PC-9 (cell line): Measurements from ENCODE around the gene NFAM1.

Source experiments
- CTCF ChIP-seq: fragments of 200-600 bp; sonication (generic); conservative IDR thresholded peaks from 2 replicates; pipeline ENCODE4 v1.6.1; 2017; ENCODE audit warnings: mixed run types, antibody characterized with exemption, mild to moderate bottlenecking, moderate library complexity
- EZH2 ChIP-seq: fragments of 200-600 bp; sonication (generic); IDR thresholded peaks from 2 replicates; pipeline ENCODE4 v1.8.0; 2017; ENCODE audit warnings: antibody characterized with exemption, low read depth

- TF ChIP-seq CTCF (no peak), EZH2 (no peak)
Measured at GRCh38 chr22:42400811-42401534, 31.2 kb downstream of the NFAM1 start.
